Measurements from ENCODE around the gene PLCE1.
"Not testable (repeated sequence)": the region's sequence is repeated elsewhere in the genome, so short reads cannot be mapped to it uniquely, and the experiment has no call there.

The PLCE1 gene

DNA sequence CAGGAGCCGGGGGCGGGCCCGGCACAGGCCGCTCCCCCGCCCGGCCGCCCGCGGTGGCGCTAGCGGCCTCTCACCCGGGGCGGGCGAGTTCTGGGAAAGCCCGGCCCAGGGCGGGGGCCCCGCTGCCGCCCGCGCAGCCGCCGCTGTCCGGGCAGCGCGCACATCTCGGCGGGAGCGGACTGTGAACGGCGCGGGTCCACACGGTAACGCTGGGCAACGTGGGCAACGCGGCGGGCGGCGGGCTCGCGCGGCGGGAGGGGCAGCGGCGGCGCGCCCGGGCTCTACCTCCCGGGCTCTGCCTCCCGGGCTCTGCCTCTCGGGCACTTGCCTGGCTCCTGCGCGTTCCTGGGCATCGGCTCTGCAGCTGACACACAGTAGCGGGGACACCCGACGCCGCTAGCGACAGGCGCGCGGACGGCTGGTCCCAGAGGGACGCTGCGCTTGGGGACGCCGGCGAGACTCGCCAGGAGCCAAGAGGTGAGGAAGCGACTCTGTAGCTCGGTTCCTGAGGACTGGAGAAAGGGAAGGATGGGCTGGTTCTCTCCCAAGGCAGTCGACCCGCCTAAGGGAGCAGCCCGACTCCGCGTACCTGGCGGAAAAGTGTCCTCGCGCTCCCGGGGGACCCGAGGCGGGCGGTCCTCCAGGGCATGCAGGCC lies at the start of gene PLCE1:
Gene PLCE1, plus strand, starts transcription at position 150 of the 656 bp plus-strand sequence. CDS start 37,116 bp downstream, outside the sequence.
- no peak for DNase-seq (ENCODE audit: low read depth in 2 of 2)

DNA sequence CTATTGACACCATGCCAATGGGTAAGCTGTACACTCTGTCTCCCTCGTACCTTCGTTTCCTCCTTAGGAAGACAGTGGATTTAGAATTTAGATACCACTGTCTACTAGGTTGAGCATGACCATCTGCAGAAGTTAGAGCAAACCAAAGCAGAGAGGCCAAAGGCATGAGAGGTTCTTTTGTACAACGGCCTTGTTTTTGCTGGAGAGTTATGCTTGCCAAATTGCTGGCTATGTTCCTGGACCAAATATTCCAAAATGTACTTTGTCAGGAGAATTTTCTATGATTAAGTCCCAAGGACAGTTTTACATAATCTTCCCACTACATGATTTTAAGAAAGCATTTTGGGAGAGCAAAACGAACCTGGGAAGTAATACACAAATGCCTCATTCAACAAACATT lies 47.9 kb upstream of the PLCE1 start:
- DNase-seq (ENCODE audit: low read depth in 2 of 2): no peak

DNA sequence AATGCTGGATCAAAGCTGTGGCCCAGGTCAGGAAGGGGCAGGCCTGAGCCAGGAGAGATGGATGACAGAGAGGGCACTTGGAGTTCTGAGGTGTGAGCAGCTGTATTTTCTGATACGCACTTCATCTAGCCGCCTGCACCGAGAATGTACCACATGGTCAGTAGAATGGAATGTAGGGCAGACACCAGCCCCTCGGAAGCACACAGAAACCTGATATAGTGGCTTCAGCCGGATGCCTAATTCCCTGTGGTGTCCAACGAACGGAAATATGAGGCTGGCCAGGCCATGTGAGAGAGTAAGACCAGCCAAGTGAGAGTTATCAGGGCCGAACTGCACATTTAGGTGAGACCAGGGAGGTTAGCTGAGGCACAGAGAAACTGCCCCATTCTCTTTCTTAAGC lies 46.7 kb upstream of the PLCE1 start:
- no peak for DNase-seq (ENCODE audit: low read depth in 2 of 2)

DNA sequence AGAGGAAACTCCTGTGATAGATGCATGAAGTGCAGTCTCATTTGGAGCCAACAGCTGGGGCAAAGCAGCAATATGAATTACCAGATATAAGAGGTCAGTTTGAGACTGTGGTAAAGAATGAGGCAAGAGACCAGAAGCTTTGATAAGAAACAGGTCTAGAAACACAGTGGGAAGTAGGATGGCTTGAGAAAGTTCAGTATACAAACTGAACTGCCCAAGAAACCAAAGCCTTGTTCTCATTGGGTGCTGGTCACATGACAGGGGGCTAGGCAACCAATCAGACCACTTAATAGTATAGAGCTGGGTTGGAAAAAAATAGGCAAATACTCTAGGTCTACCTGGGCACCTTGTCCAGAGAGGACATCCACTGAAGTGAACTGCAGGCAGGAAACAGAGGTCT lies 46.2 kb upstream of the PLCE1 start:
- DNase-seq (ENCODE audit: low read depth in 2 of 2): no peak

DNA sequence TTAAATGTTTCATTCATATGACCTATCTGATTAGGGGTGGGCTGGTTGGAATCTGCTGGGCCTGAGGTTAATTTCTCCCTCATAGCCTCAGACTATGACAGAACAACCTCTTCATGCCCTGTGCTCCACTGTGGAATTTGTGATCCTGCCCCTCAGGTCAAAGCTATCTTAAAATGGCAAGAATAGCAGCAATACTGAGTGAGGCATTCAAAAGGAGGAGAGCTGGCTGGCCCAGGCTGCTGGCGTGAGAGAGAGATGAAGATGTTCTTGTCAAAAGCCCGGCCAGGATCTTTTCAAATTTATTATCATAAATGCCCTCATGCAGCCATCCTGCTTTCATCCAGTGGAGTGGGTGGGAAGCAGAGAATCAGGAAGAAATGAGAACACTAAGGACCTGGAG lies 41.8 kb upstream of the PLCE1 start:
- DNase-seq (ENCODE audit: low read depth in 2 of 2): no peak

DNA sequence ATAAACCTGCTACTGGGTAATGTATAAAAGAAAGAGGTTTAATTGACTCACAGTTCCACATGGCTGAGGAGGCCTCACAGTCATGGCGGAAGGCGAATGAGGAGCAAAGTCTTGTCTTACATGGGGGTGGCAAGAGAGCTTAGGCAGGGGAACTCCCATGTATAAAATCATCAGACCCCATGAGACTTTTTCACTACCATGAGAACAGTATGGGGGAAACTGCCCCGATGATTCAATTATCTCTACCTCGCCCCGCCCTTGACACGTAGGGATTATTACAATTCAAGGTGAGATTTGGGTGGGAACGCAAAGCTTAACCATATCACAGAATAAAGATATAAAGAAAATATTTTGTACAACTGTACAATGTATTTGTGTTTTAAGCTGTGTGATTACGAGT lies 39.4 kb upstream of the PLCE1 start:
- DNase-seq (ENCODE audit: low read depth in 2 of 2): no peak

DNA sequence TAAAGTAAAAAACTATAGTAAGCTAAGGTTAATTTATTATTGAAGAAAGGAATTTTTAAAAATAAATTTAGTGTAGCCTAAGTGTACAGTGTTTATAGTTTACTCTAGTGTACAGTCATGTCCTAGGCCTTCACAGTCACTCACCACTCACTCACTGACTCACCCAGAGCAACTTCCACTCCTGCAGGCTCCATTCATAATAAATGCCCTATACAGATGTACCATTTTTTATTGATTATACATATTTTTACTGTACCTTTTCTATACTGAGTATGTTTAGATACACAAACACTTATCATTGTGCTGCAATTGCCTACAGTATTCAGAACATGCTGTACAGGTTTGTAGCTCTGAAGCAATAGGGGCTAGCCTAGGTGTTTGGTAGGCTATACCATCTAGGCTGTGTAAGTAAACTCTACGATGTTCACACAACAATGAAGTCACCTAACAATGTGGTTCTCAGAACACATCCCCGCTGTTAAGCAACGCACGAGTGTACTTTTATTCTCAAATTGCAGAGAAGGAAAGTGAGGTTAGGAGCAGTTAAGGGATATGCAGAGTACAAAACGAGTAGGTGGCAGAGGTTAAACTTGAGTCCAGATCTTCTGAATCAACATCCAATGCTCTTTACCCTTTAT lies 38.9 kb upstream of the PLCE1 start:
- DNase-seq (ENCODE audit: low read depth in 2 of 2): no peak

DNA sequence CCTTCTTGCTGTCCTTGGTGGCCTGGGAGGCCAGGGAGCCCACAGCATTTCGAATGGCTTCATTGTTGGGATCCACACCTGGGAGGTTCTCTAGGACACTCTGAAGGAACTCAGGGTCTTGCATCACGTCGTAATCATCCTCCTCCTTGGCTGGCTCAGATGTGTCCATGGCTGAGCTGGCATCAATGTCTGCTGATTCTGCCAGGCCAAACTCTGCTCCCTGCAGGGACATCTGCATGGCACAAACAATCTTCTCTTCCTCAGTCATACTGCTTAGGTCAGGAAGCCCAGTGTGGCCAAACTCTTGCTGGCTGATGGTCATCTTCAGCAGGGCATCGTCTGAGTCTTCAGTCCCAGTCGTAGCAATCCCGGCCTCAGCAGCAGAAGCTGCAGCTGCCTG lies 34.9 kb upstream of the PLCE1 start:
- DNase-seq (ENCODE audit: low read depth in 2 of 2): no peak

DNA sequence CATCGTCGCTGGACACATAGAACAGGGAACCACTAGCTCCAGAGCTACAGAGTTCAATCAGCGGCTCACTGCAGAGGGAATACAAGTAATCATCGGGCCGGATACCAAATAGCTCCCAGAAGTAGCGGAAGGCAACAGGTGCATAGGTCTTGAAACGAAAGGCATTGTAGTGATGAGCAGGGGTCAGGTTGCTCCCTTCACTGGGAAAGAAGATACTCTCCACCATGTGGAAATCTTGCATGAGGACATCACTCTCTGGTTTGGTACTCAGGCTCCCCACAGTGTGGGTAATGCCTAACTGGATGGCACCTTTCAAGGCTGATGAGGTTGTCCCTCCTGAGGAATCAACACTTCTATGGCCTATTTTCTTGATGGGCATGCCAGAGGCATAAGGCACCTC lies 32.7 kb upstream of the PLCE1 start:
- not testable (repeated sequence) for DNase-seq (ENCODE audit: low read depth in 2 of 2)

DNA sequence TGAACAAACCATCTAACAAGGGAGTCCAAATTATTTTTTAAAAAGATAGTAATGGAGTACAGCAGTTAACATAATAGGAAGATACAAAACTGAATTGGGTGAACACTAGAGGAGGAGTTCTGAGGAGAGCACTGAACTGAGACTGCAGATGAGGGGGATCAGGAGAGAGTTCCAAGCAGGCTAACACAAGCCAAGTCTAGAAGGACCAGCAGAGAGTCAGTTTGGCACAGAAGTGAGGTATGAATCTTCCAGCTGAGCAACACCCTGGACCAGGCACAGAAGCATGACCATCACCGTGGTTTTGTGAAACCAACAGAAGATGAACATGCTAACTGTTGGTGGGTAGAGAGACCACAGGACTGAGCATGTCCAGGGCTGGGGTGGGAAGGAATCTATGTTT lies 30.8 kb upstream of the PLCE1 start:
- no peak for DNase-seq (ENCODE audit: low read depth in 2 of 2)

DNA sequence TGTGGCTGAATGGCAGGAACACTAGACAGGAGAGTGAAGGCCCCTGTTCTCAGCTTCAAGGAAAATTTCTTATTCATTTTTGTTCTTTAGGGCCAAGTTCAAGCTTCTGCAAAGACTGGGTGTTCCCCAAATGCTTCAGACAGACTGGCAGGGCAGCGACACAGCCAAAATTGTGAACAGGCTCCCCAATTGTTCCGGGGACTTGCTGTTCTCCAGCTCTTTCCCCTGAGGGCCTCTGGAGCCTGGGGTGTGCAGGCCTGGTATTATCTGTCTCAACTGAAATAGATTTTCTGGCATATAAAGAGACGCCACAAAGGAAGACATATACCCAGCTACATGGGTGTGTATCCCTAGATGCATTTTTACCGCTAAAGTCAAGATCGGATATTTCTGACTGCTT lies 30.3 kb upstream of the PLCE1 start:
- no peak for DNase-seq (ENCODE audit: low read depth in 2 of 2)

DNA sequence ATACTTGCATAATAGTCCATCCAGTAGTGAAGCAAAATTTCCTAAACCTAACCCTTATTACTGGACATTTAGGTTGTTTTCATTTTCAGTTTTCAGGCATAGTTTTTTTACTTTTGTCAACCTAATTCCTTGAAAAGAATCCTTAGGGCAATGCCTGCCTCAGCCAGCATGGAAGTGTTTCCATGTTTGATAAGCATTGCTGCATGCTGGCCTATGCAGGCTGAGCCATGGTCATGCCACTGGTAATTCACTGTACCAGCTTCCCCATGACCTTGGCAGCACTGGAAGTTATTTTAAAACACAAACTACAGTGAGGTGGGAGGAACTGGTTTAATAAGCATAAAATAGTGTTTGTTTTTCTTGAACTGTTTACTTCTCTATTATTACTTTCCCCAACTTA lies 27.8 kb upstream of the PLCE1 start:
- DNase-seq (ENCODE audit: low read depth in 2 of 2): no peak

DNA sequence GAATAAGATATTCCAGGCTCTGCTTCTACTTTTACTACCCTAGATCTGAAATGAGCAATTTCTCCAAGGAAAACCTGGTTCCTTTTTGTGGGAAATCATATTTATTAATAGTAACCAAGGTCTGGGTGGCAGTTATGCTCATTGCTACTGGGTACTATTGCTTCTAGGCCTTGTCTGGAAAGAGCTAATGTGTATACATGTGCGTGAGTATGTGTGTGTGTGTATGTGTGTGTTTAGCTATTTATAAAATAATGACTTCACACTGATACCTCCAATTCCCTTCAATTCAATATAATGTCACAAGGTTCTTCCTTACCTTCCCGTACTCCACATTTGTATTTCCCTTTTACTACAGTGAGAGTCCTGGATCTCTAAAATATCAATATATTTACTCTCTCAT lies 26.0 kb upstream of the PLCE1 start:
- DNase-seq (ENCODE audit: low read depth in 2 of 2): no peak

DNA sequence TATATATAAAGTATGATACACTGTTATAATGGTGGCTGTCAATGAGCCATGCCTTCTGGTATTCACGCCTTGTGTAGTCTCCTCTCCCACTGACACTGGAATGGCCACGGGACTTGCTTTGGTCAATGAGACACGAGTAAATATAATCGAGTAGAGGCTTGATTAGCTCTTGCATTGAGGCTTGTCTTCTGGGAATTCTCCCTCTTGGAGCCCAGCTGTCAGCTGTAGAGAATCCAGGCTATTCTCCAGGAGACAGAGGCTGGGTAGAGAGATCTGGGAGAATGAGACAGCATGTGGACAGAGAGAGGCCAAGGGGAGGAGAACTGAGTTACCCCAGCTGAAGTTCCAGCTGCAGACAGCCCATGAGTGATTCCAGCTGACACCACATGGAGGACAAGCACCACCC lies 25.2 kb upstream of the PLCE1 start:
- no peak for DNase-seq (ENCODE audit: low read depth in 2 of 2)

DNA sequence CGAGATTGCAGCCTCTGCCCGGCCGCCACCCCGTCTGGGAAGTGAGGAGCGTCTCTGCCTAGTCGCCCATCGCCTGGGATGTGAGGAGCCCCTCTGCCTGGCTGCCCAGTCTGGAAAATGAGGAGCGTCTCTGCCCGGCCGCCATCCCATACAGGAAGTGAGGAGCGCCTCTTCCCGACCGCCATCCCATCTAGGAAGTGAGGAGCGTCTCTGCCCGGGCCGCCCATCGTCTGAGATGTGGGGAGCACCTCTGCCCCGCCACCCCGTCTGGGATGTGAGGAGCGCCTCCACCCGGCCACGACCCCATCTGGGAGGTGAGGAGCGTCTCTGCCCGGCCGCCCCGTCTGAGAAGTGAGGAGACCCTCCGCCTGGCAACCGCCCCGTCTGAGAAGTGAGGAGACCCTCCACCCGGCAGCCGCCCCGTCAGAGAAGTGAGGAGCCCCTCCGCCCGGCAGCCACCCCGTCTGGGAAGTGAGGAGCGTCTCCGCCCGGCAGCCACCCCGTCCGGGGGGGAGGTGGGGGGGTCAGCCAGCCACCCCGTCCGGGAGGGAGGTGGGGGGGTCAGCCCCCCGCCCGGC lies 23.2 kb upstream of the PLCE1 start:
- DNase-seq (ENCODE audit: low read depth in 2 of 2): not testable (repeated sequence)

DNA sequence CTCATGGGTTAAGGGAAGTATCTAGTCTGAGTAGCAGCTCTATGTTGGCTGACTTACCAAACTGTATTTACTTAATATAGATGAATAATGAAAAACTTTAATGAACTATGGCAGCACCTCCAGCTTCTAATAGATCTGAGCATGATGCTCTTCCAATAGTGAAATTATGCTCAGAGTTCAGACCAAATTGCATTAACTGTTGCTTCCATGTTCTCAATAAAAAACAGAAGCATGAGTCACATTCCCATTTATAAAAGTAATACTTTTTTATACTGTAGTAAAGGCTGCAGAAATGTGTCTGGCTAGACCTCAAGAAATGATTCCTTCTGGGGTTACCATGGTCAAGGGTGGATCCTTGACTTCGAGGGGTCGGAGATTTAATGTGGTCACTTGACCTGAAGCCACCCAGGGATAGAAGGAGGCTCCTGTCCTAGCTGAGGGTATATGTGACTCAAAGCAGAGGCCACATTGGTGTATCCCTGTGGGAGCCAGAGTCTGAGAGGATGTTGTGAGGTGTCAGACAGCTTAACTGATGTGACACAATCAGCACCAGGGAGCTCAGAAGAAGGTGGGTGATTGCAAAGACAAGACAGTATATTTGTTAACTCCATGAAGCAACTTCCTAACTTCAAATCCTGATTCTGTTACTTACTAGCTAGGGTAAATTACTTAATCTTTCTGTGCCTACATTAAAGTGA lies 19.8 kb upstream of the PLCE1 start:
- no peak for DNase-seq (ENCODE audit: low read depth in 2 of 2)

DNA sequence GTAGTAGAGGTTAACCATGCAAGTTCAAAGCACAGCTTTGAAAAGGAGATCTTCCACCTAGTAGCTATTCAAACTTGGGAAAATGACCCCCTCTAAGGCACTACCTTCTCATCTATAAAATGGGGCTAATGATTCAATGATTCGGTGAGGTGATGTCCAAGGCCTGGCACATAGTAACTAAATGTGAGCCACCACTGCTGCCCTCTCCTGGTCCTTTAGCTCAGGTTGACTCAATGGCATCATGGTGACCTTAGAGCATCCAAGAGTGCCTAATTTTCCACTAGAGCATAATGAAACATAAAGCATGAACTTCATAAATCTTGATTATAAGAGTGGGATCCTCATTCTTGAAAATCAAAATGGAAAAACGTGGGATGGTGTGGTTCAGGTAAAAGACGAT lies 16.3 kb upstream of the PLCE1 start:
- DNase-seq (ENCODE audit: low read depth in 2 of 2): no peak

DNA sequence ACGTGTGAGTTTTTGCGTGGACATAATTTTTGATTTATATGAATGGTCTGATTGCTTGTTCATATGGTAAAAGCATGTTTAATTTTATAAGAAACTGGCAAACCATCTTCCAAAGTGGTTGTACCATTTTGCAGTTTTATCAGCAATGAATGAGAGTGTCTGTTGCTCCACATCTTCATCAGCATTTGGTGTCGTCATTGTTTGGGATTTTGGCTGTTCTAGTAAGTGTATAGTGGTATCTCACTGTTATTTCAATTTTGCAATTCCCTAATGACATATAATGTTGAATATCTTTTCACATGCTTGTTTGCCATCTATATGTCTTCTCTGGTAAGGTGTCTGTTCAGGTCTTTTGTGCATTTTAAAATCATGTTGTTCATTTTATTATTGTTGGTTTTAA lies 13.2 kb upstream of the PLCE1 start:
- no peak for DNase-seq (ENCODE audit: low read depth in 2 of 2)

DNA sequence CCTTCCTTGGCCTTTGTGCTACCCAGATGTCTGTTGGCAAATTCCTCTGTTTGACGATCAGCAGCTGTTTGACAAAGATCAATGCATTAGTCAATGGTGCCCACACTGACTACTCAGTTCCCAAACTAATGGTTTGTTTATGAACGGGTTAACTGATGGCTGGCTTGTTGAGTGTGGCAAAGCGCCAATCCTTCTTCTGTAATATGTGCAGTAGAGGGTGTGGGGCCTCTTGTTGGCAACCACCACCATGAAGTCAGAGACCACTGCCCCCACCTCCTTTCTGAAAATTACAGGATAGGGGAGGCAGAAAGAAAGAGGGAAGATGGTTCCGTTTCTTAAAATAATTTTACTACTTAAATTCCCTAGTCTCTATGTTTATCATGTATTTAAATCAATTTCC lies 2.6 kb upstream of the PLCE1 start:
- no peak for DNase-seq (ENCODE audit: low read depth in 2 of 2)

DNA sequence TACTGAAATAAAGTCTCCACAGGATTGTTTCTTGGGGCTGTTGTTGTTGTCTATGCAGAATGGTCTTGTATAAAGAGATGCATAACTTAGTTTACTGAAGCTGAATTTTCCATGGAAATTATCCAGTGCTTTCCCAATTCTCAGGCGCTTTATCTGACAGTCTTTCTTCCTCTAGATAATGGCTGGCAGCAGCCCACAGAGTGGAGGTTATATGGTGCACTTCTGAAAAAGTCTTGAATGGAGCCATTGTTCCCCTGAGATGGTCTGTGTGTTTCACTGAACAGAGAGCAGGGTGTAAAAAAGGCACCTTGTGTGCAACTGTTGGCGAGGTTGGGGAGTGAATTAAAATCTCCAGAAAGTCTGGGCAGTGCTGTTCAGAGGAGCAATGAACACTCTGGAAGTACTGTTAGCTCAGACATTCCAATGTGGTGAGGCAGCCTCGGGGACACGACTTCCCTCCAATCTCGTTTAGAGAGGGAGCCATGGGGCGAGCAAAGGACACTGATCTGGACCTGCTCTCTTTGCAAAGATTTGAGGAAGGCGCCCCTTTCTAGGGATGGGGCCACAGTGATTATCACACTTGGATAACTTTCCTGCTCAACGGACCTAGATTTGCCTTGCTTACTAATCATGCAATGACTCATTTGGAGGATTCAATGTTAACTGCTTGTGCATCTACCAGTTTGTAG lies 2.0 kb upstream of the PLCE1 start:
- no peak for DNase-seq (ENCODE audit: low read depth in 2 of 2)

DNA sequence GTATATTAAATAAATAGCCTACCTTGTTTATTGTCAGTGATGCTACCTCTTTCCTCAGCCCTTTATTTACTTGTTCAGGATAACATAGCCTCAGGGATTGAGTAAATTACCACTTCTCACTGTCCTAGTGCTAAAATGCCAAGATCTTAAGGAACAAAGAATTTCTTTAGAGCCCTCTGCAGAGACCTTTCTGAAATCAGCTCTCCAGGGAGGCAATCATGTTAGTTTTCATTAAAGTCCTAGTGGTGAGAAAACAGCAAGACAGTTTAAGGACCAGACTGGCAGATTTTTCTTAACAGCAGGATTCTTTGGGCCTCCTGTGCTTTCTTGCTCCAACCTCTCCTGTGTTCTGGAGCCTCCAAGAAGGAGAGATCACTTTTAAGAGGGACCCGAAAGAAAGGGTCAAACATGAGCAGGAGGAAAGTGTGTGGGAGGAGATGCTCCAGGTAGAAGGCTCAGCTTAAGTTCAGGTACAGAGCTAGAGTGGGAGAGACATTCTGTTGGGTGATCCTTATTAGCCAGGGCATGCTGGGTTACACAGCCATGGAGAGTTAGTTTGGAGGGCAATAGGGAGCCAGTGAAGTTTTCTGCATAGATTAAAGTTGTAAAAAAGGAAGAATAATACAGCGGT lies 1.2 kb upstream of the PLCE1 start:
- no peak for DNase-seq (ENCODE audit: low read depth in 2 of 2)

DNA sequence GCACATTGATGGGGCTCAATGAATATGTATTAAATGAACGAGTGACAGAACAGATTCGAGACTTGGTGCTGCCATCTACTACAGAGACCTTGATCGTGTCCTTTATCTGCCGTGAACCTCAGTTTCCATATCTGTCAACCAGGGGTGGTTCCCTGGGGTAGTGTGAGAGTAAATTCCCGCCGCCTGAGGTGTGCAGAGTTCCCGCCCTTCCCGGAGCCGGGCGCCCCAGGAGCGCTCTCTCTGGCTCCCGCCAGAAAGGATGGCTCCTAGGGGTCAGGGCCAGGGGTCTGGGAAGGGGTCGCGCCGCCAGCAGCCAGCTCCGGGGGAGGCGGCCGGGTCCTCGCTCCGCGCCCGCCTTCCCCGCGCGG lies 333 bp upstream of the PLCE1 start:
- DNase-seq (ENCODE audit: low read depth in 2 of 2): no peak
